Astrocyte (in vitro differentiated cells and primary cell): ENCODE results near the gene ADCY2. TPM values are rescaled to one million over a fixed set of nuclear protein-coding genes. Genes with fewer than 3 reads are reported as not detected.

Experiments
- DNase-seq: peaks from one replicate; pipeline ENCODE4 v3.0.0-alpha.2; 2010; ENCODE audit warnings: low read depth
- FAIRE-seq: peaks from 2 replicates; lab custom pipeline; 2011; peaks lifted over from hg19 to GRCh38; lab: Jason Lieb, UNC
- H2AFZ ChIP-seq: 2 replicates; pipeline ENCODE4 v1.6.0; 2012; ENCODE audit warnings: low read depth, low read length, inconsistent platforms
- H3K27ac ChIP-seq: 2 replicates; pipeline ENCODE4 v1.5.1; 2011; ENCODE audit warnings: low read depth, low read length, inconsistent platforms
- H3K27me3 ChIP-seq: 2 replicates; pipeline ENCODE4 v1.6.0; 2011; ENCODE audit warnings: low read length, inconsistent platforms; ENCODE audit not compliant: insufficient read depth
- H3K36me3 ChIP-seq: 2 replicates; pipeline ENCODE4 v1.5.1; 2011; ENCODE audit warnings: low read length, inconsistent platforms; ENCODE audit not compliant: insufficient read depth
- H3K4me1 ChIP-seq: 2 replicates; pipeline ENCODE4 v1.5.1; 2011; ENCODE audit warnings: low read length, inconsistent platforms; ENCODE audit not compliant: insufficient read depth
- H3K4me2 ChIP-seq: 2 replicates; pipeline ENCODE4 v1.6.0; 2012; ENCODE audit warnings: low read length, inconsistent platforms
- H3K4me3 ChIP-seq: 2 replicates; pipeline ENCODE4 v1.5.1; 2011; ENCODE audit warnings: low read depth, mild to moderate bottlenecking, low read length, inconsistent platforms; ENCODE audit not compliant: insufficient read depth
- H3K79me2 ChIP-seq: 2 replicates; pipeline ENCODE4 v1.6.0; 2012; ENCODE audit warnings: mild to moderate bottlenecking, low read length, inconsistent platforms; ENCODE audit not compliant: insufficient read depth
- H3K9ac ChIP-seq: 2 replicates; pipeline ENCODE4 v1.6.0; 2012; ENCODE audit warnings: mild to moderate bottlenecking, low read length, inconsistent platforms
- H3K9me3 ChIP-seq: 2 replicates; pipeline ENCODE4 v1.5.1; 2012; ENCODE audit warnings: low read depth, mild to moderate bottlenecking, low read length, inconsistent platforms; ENCODE audit not compliant: insufficient read depth
- H4K20me1 ChIP-seq: 2 replicates; pipeline ENCODE4 v1.6.0; 2012; ENCODE audit warnings: low read length, inconsistent platforms; ENCODE audit not compliant: insufficient read depth
- H3K27ac Mint-ChIP-seq: one replicate; pipeline ENCODE4 v1.8.0; 2021; ENCODE audit warnings: mild to moderate bottlenecking, mixed read lengths; ENCODE audit not compliant: unreplicated experiment
- H3K27me3 Mint-ChIP-seq: one replicate; pipeline ENCODE4 v1.8.0; 2021; ENCODE audit warnings: low read depth, mixed read lengths; ENCODE audit not compliant: unreplicated experiment
- H3K36me3 Mint-ChIP-seq: one replicate; pipeline ENCODE4 v1.8.0; 2021; ENCODE audit warnings: low read depth, mixed read lengths; ENCODE audit not compliant: unreplicated experiment
- H3K4me1 Mint-ChIP-seq: one replicate; pipeline ENCODE4 v1.8.0; 2021; ENCODE audit warnings: low read depth, mixed read lengths; ENCODE audit not compliant: unreplicated experiment
- H3K4me3 Mint-ChIP-seq: one replicate; pipeline ENCODE4 v1.8.0; 2021; ENCODE audit warnings: mild to moderate bottlenecking, moderate library complexity, mixed read lengths; ENCODE audit not compliant: unreplicated experiment
- H3K9me3 Mint-ChIP-seq: one replicate; pipeline ENCODE4 v1.8.0; 2021; ENCODE audit warnings: mild to moderate bottlenecking, mixed read lengths; ENCODE audit not compliant: unreplicated experiment
- CTCF ChIP-seq: IDR thresholded peaks from 2 replicates; pipeline ENCODE4 v1.5.1; 2011; ENCODE audit warnings: low read depth, mild to moderate bottlenecking, inconsistent platforms, low read length, moderate library complexity; ENCODE audit not compliant: insufficient read depth
- EZH2 ChIP-seq: IDR thresholded peaks from 2 replicates; pipeline ENCODE4 v1.6.1; 2012; ENCODE audit warnings: mild to moderate bottlenecking, low read length, inconsistent platforms; ENCODE audit not compliant: insufficient read depth
- total RNA-seq: library from RNA; stranded (reverse); gene quantifications from 2 replicates; pipeline ENCODE4 v1.2.1, GENCODE V29; 2021

Gene ADCY2
- total RNA-seq, 1 donor from 2014 or later: 5.7 TPM

- Mint-ChIP-seq H3K4me1 (peaks cover 31% of the 10 kb centered on the region), H3K27me3 (no peaks in the 10 kb centered on the region), H3K36me3 (no peaks in the 10 kb centered on the region), H3K9me3 (no peaks in the 10 kb centered on the region), H3K4me3 (no peak overlapping the region), H3K27ac (no peak overlapping the region)
- H3K4me3 ChIP-seq: no peak overlapping the region
- peaks cover 41% of the 10 kb centered on the region for H4K20me1 ChIP-seq
- TF ChIP-seq CTCF: no peak
- no peak for TF ChIP-seq EZH2
- peaks cover 12% of the 10 kb centered on the region for H3K36me3 ChIP-seq
- H3K9me3 ChIP-seq: no peaks in the 10 kb centered on the region
- H3K9ac ChIP-seq: no peak overlapping the region
- no peaks in the 10 kb centered on the region for H3K27me3 ChIP-seq
- no peak overlapping the region for H3K4me2 ChIP-seq
- H3K27ac ChIP-seq: no peak overlapping the region
- peaks cover 83% of the 10 kb centered on the region for H3K79me2 ChIP-seq
- FAIRE-seq: no peak
- DNase-seq: no peak
- no peak overlapping the region for H2AFZ ChIP-seq
- H3K4me1 ChIP-seq: peaks cover 19% of the 10 kb centered on the region
Observed at GRCh38 chr5:7872517-7873130, 476.7 kb downstream of the ADCY2 start.

- no peaks in the 10 kb centered on the region for H3K36me3 Mint-ChIP-seq
- H3K27me3 ChIP-seq: no peaks in the 10 kb centered on the region
- DNase-seq: no peak
- no peak overlapping the region for H3K27ac ChIP-seq
- H3K9ac ChIP-seq: no peak overlapping the region
- no peak overlapping the region for H3K4me2 ChIP-seq
- H3K27ac Mint-ChIP-seq: no peak overlapping the region
- H3K79me2 ChIP-seq: peaks cover 77% of the 10 kb centered on the region
- FAIRE-seq: no peak
- TF ChIP-seq EZH2 (no peak), CTCF (no peak)
- peaks cover 14% of the 10 kb centered on the region for H3K36me3 ChIP-seq
- no peaks in the 10 kb centered on the region for H3K9me3 Mint-ChIP-seq
- H3K4me1 Mint-ChIP-seq: peaks cover 35% of the 10 kb centered on the region
- no peaks in the 10 kb centered on the region for H3K27me3 Mint-ChIP-seq
- peaks cover 41% of the 10 kb centered on the region for H4K20me1 ChIP-seq
- H3K4me3 ChIP-seq: no peak overlapping the region
- no peak overlapping the region for H3K4me3 Mint-ChIP-seq
- peaks cover 21% of the 10 kb centered on the region for H3K4me1 ChIP-seq
- no peak overlapping the region for H2AFZ ChIP-seq
- H3K9me3 ChIP-seq: no peaks in the 10 kb centered on the region
Observed at GRCh38 chr5:7873216-7873615, 477.3 kb downstream of the ADCY2 start.

- no peak overlapping the region for H3K4me3 Mint-ChIP-seq
- H3K9me3 Mint-ChIP-seq: no peaks in the 10 kb centered on the region
- no peaks in the 10 kb centered on the region for H3K9me3 ChIP-seq
- H3K36me3 Mint-ChIP-seq: no peaks in the 10 kb centered on the region
- H3K27ac Mint-ChIP-seq: no peak overlapping the region
- H3K79me2 ChIP-seq: peaks cover 71% of the 10 kb centered on the region
- no peak overlapping the region for H3K4me2 ChIP-seq
- DNase-seq (no peak), FAIRE-seq (no peak)
- peaks cover 38% of the 10 kb centered on the region for H3K4me1 Mint-ChIP-seq
- H3K27me3 Mint-ChIP-seq: no peaks in the 10 kb centered on the region
- H3K4me3 ChIP-seq: no peak overlapping the region
- H4K20me1 ChIP-seq: peaks cover 48% of the 10 kb centered on the region
- peaks cover 23% of the 10 kb centered on the region for H3K36me3 ChIP-seq
- H3K9ac ChIP-seq: no peak overlapping the region
- H3K27ac ChIP-seq: no peak overlapping the region
- H2AFZ ChIP-seq: no peak overlapping the region
- peaks cover 23% of the 10 kb centered on the region for H3K4me1 ChIP-seq
- no peak for TF ChIP-seq EZH2
- TF ChIP-seq CTCF: no peak
- H3K27me3 ChIP-seq: no peaks in the 10 kb centered on the region
Observed at GRCh38 chr5:7874639-7875038, 478.7 kb downstream of the ADCY2 start.
